Fibroblast of lung (primary cell): ENCODE data around the gene DDAH2. TPM values are rescaled to one million over a fixed set of nuclear protein-coding genes. Genes with fewer than 3 reads are reported as not detected.
A peak's percentile ranks its signal among the peaks of the same experiment; 100 is the strongest.

Source experiments
- DNase-seq, 2 donors: peaks; one replicate each; pipeline versions ENCODE4 v3.0.0 to v3.0.0-alpha.2; 2010; ENCODE audit warnings: low read depth in 2 of 2
- H2AFZ ChIP-seq: 2 replicates; pipeline ENCODE4 v1.5.1; 2012; ENCODE audit warnings: low read length, control low read depth, inconsistent platforms
- H3K27ac ChIP-seq: 2 replicates; pipeline ENCODE4 v1.5.1; 2011; ENCODE audit warnings: low read length, control low read depth; ENCODE audit not compliant: insufficient read depth
- H3K27me3 ChIP-seq: 2 replicates; pipeline ENCODE4 v1.5.1; 2011; ENCODE audit warnings: mild to moderate bottlenecking, low read length; ENCODE audit not compliant: control insufficient read depth, insufficient read depth
- H3K36me3 ChIP-seq: 2 replicates; pipeline ENCODE4 v1.5.1; 2011; ENCODE audit warnings: low read length; ENCODE audit not compliant: control insufficient read depth, insufficient read depth
- H3K4me1 ChIP-seq: 2 replicates; pipeline ENCODE4 v1.5.1; 2011; ENCODE audit warnings: low read length; ENCODE audit not compliant: control insufficient read depth, insufficient read depth; ENCODE audit errors: extremely low read depth
- H3K4me2 ChIP-seq: 2 replicates; pipeline ENCODE4 v1.5.1; 2011; ENCODE audit warnings: low read length, control low read depth; ENCODE audit not compliant: insufficient read depth; ENCODE audit errors: extremely low read depth
- H3K4me3 ChIP-seq, 4 experiments: fragments of 200-600 bp in 1 of 4; sonication (generic) in 1 of 4; replicated peaks in 1 of 4; 2 replicates each; pipeline ENCODE4 v1.5.1; 2011 to 2016; ENCODE audit warnings: low read length in 4 of 4, low read depth in 3 of 4, mild to moderate bottlenecking in 3 of 4, control low read depth in 2 of 4, inconsistent platforms in 1 of 4, mixed read lengths in 1 of 4; ENCODE audit not compliant: insufficient read depth in 1 of 4; ENCODE audit errors: control extremely low read depth in 1 of 4
- H3K79me2 ChIP-seq: 2 replicates; pipeline ENCODE4 v1.5.1; 2012; ENCODE audit warnings: mild to moderate bottlenecking, low read length, inconsistent platforms; ENCODE audit not compliant: control insufficient read depth, insufficient read depth
- H3K9ac ChIP-seq: 2 replicates; pipeline ENCODE4 v1.5.1; 2011; ENCODE audit warnings: mild to moderate bottlenecking, low read length, control low read depth; ENCODE audit not compliant: insufficient read depth
- H3K9me3 ChIP-seq: 2 replicates; pipeline ENCODE4 v1.5.1; 2012; ENCODE audit warnings: low read depth, low read length; ENCODE audit not compliant: control insufficient read depth, insufficient read depth
- H4K20me1 ChIP-seq: 2 replicates; pipeline ENCODE4 v1.5.1; 2011; ENCODE audit warnings: low read length; ENCODE audit not compliant: control insufficient read depth, insufficient read depth; ENCODE audit errors: extremely low read depth
- CTCF ChIP-seq, 2 donors: IDR thresholded peaks in 1 of 2; conservative IDR thresholded peaks in 1 of 2; 1 replicate in 1 of 2; 2 replicates in 1 of 2; pipeline ENCODE4 v1.5.1; 2011 to 2012; ENCODE audit warnings: low read length in 2 of 2, control low read depth in 1 of 2, inconsistent platforms in 1 of 2, low read depth in 1 of 2, mild to moderate bottlenecking in 1 of 2
- EZH2 ChIP-seq: IDR thresholded peaks from 2 replicates; pipeline ENCODE4 v1.5.1; 2012; ENCODE audit warnings: low read length, control low read depth, mild to moderate bottlenecking; ENCODE audit errors: missing control alignments
- polyA plus RNA-seq, 2 donors: library from polyadenylated mRNA; depleted of rRNA in 1 of 2; stranded (reverse) in 1 of 2; unstranded in 1 of 2; fragments of >200 nt; gene quantifications; 2 replicates each; pipeline ENCODE4 v1.2.1, GENCODE V29; 2011 to 2012; ENCODE audit warnings: missing spikeins in 1 of 2
- total RNA-seq: library from RNA; depleted of rRNA; stranded (reverse); fragments of >200 nt; gene quantifications from 2 replicates; pipeline ENCODE4 v1.2.1, GENCODE V29; 2014

DDAH2 gene
- total and polyA plus RNA-seq, 2 donors (not counting 1 experiment from before 2014, with no cell fraction given): 42.5 to 119 TPM

- H3K36me3 ChIP-seq: peaks cover 18% of the 10 kb centered on the region
- peaks cover 52% of the 10 kb centered on the region for H3K79me2 ChIP-seq
- peak within 1 kb of the TSS; percentile 89 to 99 (median 97) for H3K4me3 ChIP-seq
Observed at GRCh38 chr6:31736021-31736767, 7.1 kb upstream of the DDAH2 start, which contains the start of gene CLIC1. Gene CLIC1, minus strand, starts transcription at chr6:31736530. Its CDS starts 230 bp downstream, at chr6:31736300.

GRCh38 chr6:31734821-31735406 is 5.8 kb upstream of the DDAH2 start:
- peak overlapping the region; percentile 97 for H3K4me2 ChIP-seq
- H4K20me1 ChIP-seq: no peaks in the 10 kb centered on the region
- peak overlapping the region; percentile 88 for H3K27ac ChIP-seq
- peaks cover 35% of the 10 kb centered on the region for H3K4me1 ChIP-seq
- no peaks in the 10 kb centered on the region for H3K27me3 ChIP-seq
- DNase-seq: peak; percentile 21 to 73
- peak overlapping the region; percentile 89 to 99 (median 97) for H3K4me3 ChIP-seq
- peak overlapping the region; percentile 77 for H3K9ac ChIP-seq
- H3K36me3 ChIP-seq: peaks cover 24% of the 10 kb centered on the region
- TF ChIP-seq CTCF (conservative IDR thresholded peaks at IDR 0.05 in 1 of 2, IDR thresholded peaks at IDR 0.05 in 1 of 2; ENCODE audit: low read depth in 1 of 2, low read length in 2 of 2) (no peak), EZH2 (no peak)
- H2AFZ ChIP-seq: no peak overlapping the region
- no peaks in the 10 kb centered on the region for H3K9me3 ChIP-seq
- peaks cover 46% of the 10 kb centered on the region for H3K79me2 ChIP-seq

More at GRCh38 chr6:31736021-31736767, 7.1 kb upstream of the DDAH2 start, which contains the start of gene CLIC1:
- Histone ChIP-seq H3K27me3 (no peaks in the 10 kb centered on the region), H3K9ac (peak within 1 kb of the TSS; percentile 77), H3K9me3 (no peaks in the 10 kb centered on the region), H2AFZ (peak within 1 kb of the TSS; percentile 63), H3K4me2 (peak within 1 kb of the TSS; percentile 98), H4K20me1 (no peaks in the 10 kb centered on the region), H3K4me1 (peaks cover 32% of the 10 kb centered on the region), H3K27ac (peak within 1 kb of the TSS; percentile 88)
- TF ChIP-seq CTCF (conservative IDR thresholded peaks at IDR 0.05 in 1 of 2, IDR thresholded peaks at IDR 0.05 in 1 of 2; ENCODE audit: low read depth in 1 of 2, low read length in 2 of 2) (no peak), EZH2 (no peak)
- DNase-seq: peak; percentile 79 to 83

- Histone ChIP-seq H3K9ac (peak overlapping the region; percentile 77), H3K27ac (peak overlapping the region; percentile 88), H3K36me3 (peaks cover 24% of the 10 kb centered on the region), H2AFZ (no peak overlapping the region), H3K79me2 (peaks cover 45% of the 10 kb centered on the region), H4K20me1 (no peaks in the 10 kb centered on the region), H3K4me1 (peaks cover 34% of the 10 kb centered on the region), H3K9me3 (no peaks in the 10 kb centered on the region), H3K4me2 (peak overlapping the region; percentile 97), H3K27me3 (no peaks in the 10 kb centered on the region), H3K4me3 (peak overlapping the region; percentile 89 to 99 (median 97))
- DNase-seq: no peak
- no peak for TF ChIP-seq EZH2
- no peak for TF ChIP-seq CTCF (conservative IDR thresholded peaks at IDR 0.05 in 1 of 2, IDR thresholded peaks at IDR 0.05 in 1 of 2; ENCODE audit: low read depth in 1 of 2, low read length in 2 of 2)
Observed at GRCh38 chr6:31734247-31734820, 5.2 kb upstream of the DDAH2 start.
